Lower leg skin (tissue), 3 donors: Measurements from ENCODE around the gene CACNA1A.

Experiments
- CTCF ChIP-seq, 3 donors: fragments of 450-650 bp; IDR thresholded peaks; one replicate each; pipeline ENCODE4 v1.5.1; 2016; ENCODE audit warnings: antibody characterized with exemption in 3 of 3, mild to moderate bottlenecking in 3 of 3, moderate library complexity in 2 of 3
- POLR2A ChIP-seq, 2 donors: fragments of 450-650 bp; IDR thresholded peaks; one replicate each; pipeline ENCODE4 v1.6.1; 2016 to 2017; ENCODE audit warnings: antibody characterized with exemption in 2 of 2, mild to moderate bottlenecking in 1 of 2, moderate library complexity in 1 of 2

DNA sequence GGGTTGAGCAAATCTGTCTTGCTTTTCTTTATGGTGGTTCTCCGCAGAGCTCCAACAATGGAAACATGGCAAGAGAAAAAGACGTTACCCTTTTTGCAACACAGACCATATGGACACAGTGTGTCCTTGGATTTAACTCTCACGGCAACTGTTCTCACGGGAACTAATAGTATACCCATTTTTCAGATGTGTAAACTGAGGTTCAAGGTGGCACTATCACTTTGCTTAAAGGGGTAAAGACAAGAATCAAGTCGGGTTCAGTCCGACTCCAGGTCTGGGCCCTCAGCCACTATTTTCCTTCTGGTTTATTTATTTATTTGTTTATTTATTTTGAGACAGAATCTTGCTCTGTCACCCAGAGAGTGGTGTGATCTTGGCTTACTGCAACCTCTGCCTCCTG, 176.0 kb downstream of the CACNA1A start:
- TF ChIP-seq POLR2A (IDR thresholded peaks at IDR 0.05), result no peak
- no peak for TF ChIP-seq CTCF (IDR thresholded peaks at IDR 0.05)
